Stomach smooth muscle (tissue), 2 donors: ENCODE results near the gene LLPH.

Experiments used
- H3K27ac ChIP-seq: one replicate; pipeline ENCODE4 v1.7.0; 2013; ENCODE audit warnings: mild to moderate bottlenecking, low read length, inconsistent platforms
- H3K27me3 ChIP-seq, 2 donors: one replicate each; pipeline ENCODE4 v1.7.0; 2013; ENCODE audit warnings: low read length in 2 of 2; ENCODE audit not compliant: insufficient read depth in 2 of 2, control insufficient read depth in 1 of 2
- H3K36me3 ChIP-seq, 2 donors: one replicate each; pipeline ENCODE4 v1.7.0; 2013; ENCODE audit warnings: low read length in 2 of 2; ENCODE audit not compliant: control insufficient read depth in 2 of 2, insufficient read depth in 2 of 2
- H3K4me1 ChIP-seq: one replicate; pipeline ENCODE4 v1.7.0; 2013; ENCODE audit warnings: low read length; ENCODE audit not compliant: control insufficient read depth, insufficient read depth
- H3K4me3 ChIP-seq, 2 donors: one replicate each; pipeline ENCODE4 v1.7.0; 2013; ENCODE audit warnings: low read length in 2 of 2
- H3K9ac ChIP-seq, 2 donors: one replicate each; pipeline ENCODE4 v1.7.0; 2013; ENCODE audit warnings: low read length in 2 of 2, mild to moderate bottlenecking in 1 of 2
- H3K9me3 ChIP-seq, 2 donors: one replicate each; pipeline ENCODE4 v1.7.0; 2013; ENCODE audit warnings: low read length in 2 of 2; ENCODE audit not compliant: control insufficient read depth in 2 of 2
- donor health status: healthy.
- donor health status: Pancreatic carcinoma.

The LLPH gene

GRCh38 chr12:66119229-66119869, 11.2 kb downstream of the LLPH start:
- Histone ChIP-seq H3K36me3 (peaks cover 9 to 15% of the 10 kb centered on the region in 2 donors), H3K9ac (no peak overlapping the region), H3K27ac (no peak overlapping the region), H3K4me3 (no peak overlapping the region), H3K4me1 (no peaks in the 10 kb centered on the region), H3K27me3 (no peaks in the 10 kb centered on the region), H3K9me3 (no peaks in the 10 kb centered on the region)

DNA sequence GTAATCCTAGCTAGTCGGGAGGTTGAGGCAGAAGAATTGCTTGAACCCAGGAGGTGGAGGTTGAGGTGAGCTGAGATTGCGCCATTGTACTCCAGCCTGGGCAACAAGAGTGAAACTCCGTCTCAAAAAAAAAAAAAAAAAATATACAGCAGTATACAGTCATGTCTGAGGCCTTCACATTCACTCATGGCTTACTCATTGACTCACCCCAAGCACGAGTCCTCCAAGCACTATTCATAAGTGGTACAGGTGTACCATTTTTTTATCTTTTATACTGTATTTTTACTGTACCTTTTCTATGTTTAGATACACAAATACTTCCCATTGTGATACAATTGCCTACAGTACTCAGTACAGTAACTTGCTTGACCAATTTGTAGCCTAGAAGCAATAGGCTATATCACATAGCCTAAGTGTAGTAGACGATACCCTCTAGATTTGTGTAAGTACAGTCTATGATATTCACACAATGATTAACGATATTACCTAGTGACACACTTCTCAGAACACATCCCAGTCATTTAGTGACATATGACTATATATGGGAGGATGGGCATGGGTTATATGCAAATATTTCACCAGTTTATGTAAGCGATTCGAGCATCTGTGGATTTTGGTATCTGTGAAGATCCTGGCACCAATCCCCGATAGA, 12.2 kb downstream of the LLPH start:
- no peak overlapping the region for H3K9ac ChIP-seq
- no peak overlapping the region for H3K4me3 ChIP-seq
- no peaks in the 10 kb centered on the region for H3K4me1 ChIP-seq
- no peaks in the 10 kb centered on the region for H3K27me3 ChIP-seq
- no peaks in the 10 kb centered on the region for H3K9me3 ChIP-seq
- no peak overlapping the region for H3K27ac ChIP-seq
- peaks cover 6 to 10% of the 10 kb centered on the region in 2 donors for H3K36me3 ChIP-seq

GRCh38 chr12:66117242-66117641, 13.3 kb downstream of the LLPH start:
- H3K4me3 ChIP-seq = no peak overlapping the region
- no peaks in the 10 kb centered on the region for H3K4me1 ChIP-seq
- H3K9ac ChIP-seq = no peak overlapping the region
- peaks cover 1 to 4% of the 10 kb centered on the region in 2 donors for H3K36me3 ChIP-seq
- H3K9me3 ChIP-seq = no peaks in the 10 kb centered on the region
- H3K27ac ChIP-seq = no peak overlapping the region
- no peaks in the 10 kb centered on the region for H3K27me3 ChIP-seq

DNA sequence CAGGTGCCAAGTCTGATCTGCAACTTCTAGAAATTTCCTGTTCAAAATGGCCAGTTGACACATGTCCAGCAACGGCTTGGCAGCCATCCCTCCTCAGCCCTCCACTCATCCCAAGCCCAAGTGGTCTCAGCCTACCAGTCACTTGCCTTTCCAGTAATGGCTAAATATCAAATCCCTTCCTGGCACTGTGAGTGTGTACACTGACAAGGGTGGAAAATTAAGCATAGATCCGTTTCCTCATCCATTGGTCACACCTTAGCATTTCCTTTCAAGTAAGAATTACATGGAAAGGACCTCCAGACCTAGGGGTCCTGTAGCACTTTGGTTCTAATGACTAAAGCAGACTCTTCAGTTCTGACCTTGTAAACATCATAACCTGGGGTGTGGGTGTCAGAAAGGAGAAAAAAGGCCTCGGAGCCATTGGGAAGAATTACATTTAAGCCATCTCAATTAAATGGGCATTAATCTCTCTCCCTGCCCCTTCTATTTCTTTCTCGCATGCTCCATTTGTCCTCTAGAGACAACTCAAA, 15.4 kb downstream of the LLPH start:
- H3K4me1 ChIP-seq = no peaks in the 10 kb centered on the region
- H3K4me3 ChIP-seq = no peak overlapping the region
- no peaks in the 10 kb centered on the region for H3K27me3 ChIP-seq
- H3K27ac ChIP-seq = no peak overlapping the region
- no peaks in the 10 kb centered on the region for H3K9me3 ChIP-seq
- H3K9ac ChIP-seq = no peak overlapping the region
- peaks cover 0 to 2% of the 10 kb centered on the region in 2 donors for H3K36me3 ChIP-seq

- H3K4me3 ChIP-seq = no peak overlapping the region
- no peaks in the 10 kb centered on the region for H3K4me1 ChIP-seq
- no peak overlapping the region for H3K27ac ChIP-seq
- H3K27me3 ChIP-seq = no peaks in the 10 kb centered on the region
- H3K36me3 ChIP-seq = no peaks in the 10 kb centered on the region
- no peak overlapping the region for H3K9ac ChIP-seq
- no peaks in the 10 kb centered on the region for H3K9me3 ChIP-seq
Observed at GRCh38 chr12:66113471-66113870, 17.1 kb downstream of the LLPH start.

DNA sequence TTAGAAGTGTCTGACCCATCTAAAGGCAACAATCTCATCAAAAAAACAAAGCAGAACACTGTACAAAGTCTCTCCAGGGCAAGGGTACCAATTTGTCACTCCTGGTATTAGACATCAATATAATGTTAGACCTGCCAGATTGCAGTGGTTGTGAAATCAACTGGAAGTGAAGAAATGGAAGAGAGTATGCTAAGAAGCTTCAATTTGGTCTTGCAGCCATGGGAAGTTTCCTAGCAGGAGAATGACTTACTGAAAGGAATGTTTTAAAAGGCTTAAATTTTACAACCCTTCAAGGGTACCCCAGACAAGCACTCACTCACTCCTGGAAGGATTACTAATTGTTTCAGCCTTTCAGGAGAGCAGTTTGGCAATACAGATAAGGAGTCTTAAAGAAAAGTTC, 18.9 kb downstream of the LLPH start:
- H3K4me1 ChIP-seq = no peaks in the 10 kb centered on the region
- no peak overlapping the region for H3K9ac ChIP-seq
- H3K9me3 ChIP-seq = no peaks in the 10 kb centered on the region
- no peaks in the 10 kb centered on the region for H3K27me3 ChIP-seq
- no peak overlapping the region for H3K27ac ChIP-seq
- no peak overlapping the region for H3K4me3 ChIP-seq
- no peaks in the 10 kb centered on the region for H3K36me3 ChIP-seq

DNA sequence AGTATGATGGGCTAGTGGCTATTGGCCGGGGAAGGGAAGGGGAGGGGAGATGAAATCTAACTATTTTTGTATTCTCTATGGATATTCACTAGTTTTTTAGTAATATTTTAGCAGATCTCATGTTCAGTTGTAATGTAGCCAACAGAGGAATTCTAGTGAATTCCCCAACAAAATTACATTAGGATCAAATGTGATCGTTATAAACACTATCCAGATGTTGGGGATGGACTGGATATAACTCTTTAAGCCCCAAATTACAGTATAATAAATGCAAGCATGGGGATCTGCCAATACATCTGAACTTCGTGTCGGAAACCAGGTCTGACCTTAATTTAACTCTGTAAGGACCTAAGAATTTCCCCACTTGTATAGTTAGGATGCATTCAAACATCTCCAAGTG, 21.5 kb downstream of the LLPH start:
- no peak overlapping the region for H3K27ac ChIP-seq
- H3K9ac ChIP-seq = no peak overlapping the region
- no peaks in the 10 kb centered on the region for H3K4me1 ChIP-seq
- no peaks in the 10 kb centered on the region for H3K27me3 ChIP-seq
- H3K36me3 ChIP-seq = no peaks in the 10 kb centered on the region
- no peaks in the 10 kb centered on the region for H3K9me3 ChIP-seq
- no peak overlapping the region for H3K4me3 ChIP-seq

- H3K9ac ChIP-seq = no peak overlapping the region
- no peaks in the 10 kb centered on the region for H3K4me1 ChIP-seq
- no peaks in the 10 kb centered on the region for H3K27me3 ChIP-seq
- H3K4me3 ChIP-seq = no peak overlapping the region
- H3K27ac ChIP-seq = no peak overlapping the region
- no peaks in the 10 kb centered on the region for H3K36me3 ChIP-seq
- H3K9me3 ChIP-seq = no peaks in the 10 kb centered on the region
Observed at GRCh38 chr12:66108386-66108785, 22.2 kb downstream of the LLPH start.

DNA sequence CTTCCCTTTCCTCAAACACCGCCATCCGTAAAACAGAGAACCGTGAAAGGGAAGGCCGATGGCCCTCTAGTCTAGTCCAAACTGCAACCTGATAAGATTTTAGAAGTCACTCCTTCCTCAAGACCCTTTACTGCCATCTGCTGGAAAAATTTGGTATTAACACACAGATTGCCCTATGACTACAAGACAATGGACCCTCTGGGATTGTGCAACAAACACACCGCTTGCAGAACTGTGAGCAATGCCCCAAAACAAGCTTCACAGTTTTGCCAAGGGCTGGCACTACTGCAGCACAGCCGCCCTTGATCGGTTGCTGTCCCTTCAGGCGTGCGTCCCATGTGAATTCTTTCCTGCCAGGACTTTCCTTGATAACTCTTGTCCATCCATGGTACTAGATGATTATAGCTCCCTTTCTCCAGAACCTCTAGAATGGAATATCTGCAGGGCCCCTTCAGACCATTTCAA, 23.1 kb downstream of the LLPH start:
- no peak overlapping the region for H3K4me3 ChIP-seq
- no peaks in the 10 kb centered on the region for H3K27me3 ChIP-seq
- no peaks in the 10 kb centered on the region for H3K9me3 ChIP-seq
- no peak overlapping the region for H3K9ac ChIP-seq
- no peaks in the 10 kb centered on the region for H3K4me1 ChIP-seq
- H3K36me3 ChIP-seq = no peaks in the 10 kb centered on the region
- H3K27ac ChIP-seq = no peak overlapping the region

- no peaks in the 10 kb centered on the region for H3K36me3 ChIP-seq
- H3K27me3 ChIP-seq = no peaks in the 10 kb centered on the region
- H3K9ac ChIP-seq = no peak overlapping the region
- H3K4me1 ChIP-seq = no peaks in the 10 kb centered on the region
- H3K4me3 ChIP-seq = no peak overlapping the region
- H3K9me3 ChIP-seq = no peaks in the 10 kb centered on the region
- no peak overlapping the region for H3K27ac ChIP-seq
Observed at GRCh38 chr12:66103016-66103913, 27.3 kb downstream of the LLPH start.
